Cerebellar cortex (tissue), 1 donor: Measurements from ENCODE around the gene SHC4.

Source experiments
- DNase-seq: peaks from one replicate; pipeline ENCODE4 v3.0.0-alpha.2; 2015; ENCODE audit warnings: low spot score

Gene SHC4

GRCh38 chr15:48845123-48845522, 118.6 kb downstream of the SHC4 start:
- DNase-seq = no peak

- no peak for DNase-seq
Measured at GRCh38 chr15:48842501-48842900, 121.2 kb downstream of the SHC4 start.

GRCh38 chr15:48834756-48835155, 129.0 kb downstream of the SHC4 start:
- DNase-seq = no peak

- no peak for DNase-seq
Measured at GRCh38 chr15:48833526-48834239, 130.0 kb downstream of the SHC4 start.

GRCh38 chr15:48832648-48833047, 131.1 kb downstream of the SHC4 start:
- no peak for DNase-seq

GRCh38 chr15:48828906-48829305, 134.8 kb downstream of the SHC4 start:
- no peak for DNase-seq

GRCh38 chr15:48828471-48828870, 135.2 kb downstream of the SHC4 start:
- DNase-seq = no peak

- DNase-seq = no peak
Measured at GRCh38 chr15:48825075-48825474, 138.6 kb downstream of the SHC4 start.

- no peak for DNase-seq
Measured at GRCh38 chr15:48823706-48824105, 140.0 kb downstream of the SHC4 start.

- no peak for DNase-seq
Measured at GRCh38 chr15:48823237-48823636, 140.5 kb downstream of the SHC4 start.

GRCh38 chr15:48814286-48814685, 149.4 kb downstream of the SHC4 start:
- no peak for DNase-seq

- DNase-seq = no peak
Measured at GRCh38 chr15:48811325-48811958, 152.3 kb downstream of the SHC4 start.

- peak; percentile 100 for DNase-seq
Measured at GRCh38 chr15:48810414-48811324, 153.1 kb downstream of the SHC4 start, which contains the start of gene CEP152. CEP152 (minus strand) TSS chr15:48811069; CDS start chr15:48805649, 5,420 bp downstream.

- DNase-seq = no peak
Measured at GRCh38 chr15:48806151-48806550, 157.6 kb downstream of the SHC4 start.

- DNase-seq = no peak
Measured at GRCh38 chr15:48805591-48805990, 158.1 kb downstream of the SHC4 start.

GRCh38 chr15:48803877-48804276, 159.8 kb downstream of the SHC4 start:
- DNase-seq = no peak

- DNase-seq = no peak
Measured at GRCh38 chr15:48802867-48803266, 160.9 kb downstream of the SHC4 start.

GRCh38 chr15:48802257-48802656, 161.5 kb downstream of the SHC4 start:
- no peak for DNase-seq

- DNase-seq = peak; percentile 16
Measured at GRCh38 chr15:48800811-48801455, 162.8 kb downstream of the SHC4 start.

GRCh38 chr15:48800245-48800644, 163.5 kb downstream of the SHC4 start:
- no peak for DNase-seq

GRCh38 chr15:48798319-48798718, 165.4 kb downstream of the SHC4 start:
- no peak for DNase-seq

GRCh38 chr15:48796930-48797329, 166.8 kb downstream of the SHC4 start:
- no peak for DNase-seq
